Right lobe of liver (tissue), 6 donors: ENCODE data around the gene MRRF. TPM values are rescaled to one million over a fixed set of nuclear protein-coding genes. Genes with fewer than 3 reads are reported as not detected.

Experiments
- ATAC-seq, 4 donors: fragments of 200-7000 bp; cut with Tn5 transposase; one replicate each; pipeline ENCODE4 v1.9.1; 2020; ENCODE audit warnings: mild to moderate bottlenecking in 4 of 4, moderate library complexity in 4 of 4
- DNase-seq, 3 donors: peaks; one replicate each; pipeline ENCODE4 v3.0.0-alpha.2; 2020
- H3K27ac ChIP-seq, 3 donors: fragments of 200-600 bp; one replicate each; pipeline ENCODE4 v1.8.0; 2022
- H3K27me3 ChIP-seq, 2 donors: fragments of 200-600 bp; one replicate each; pipeline ENCODE4 v1.8.0; 2022
- H3K36me3 ChIP-seq, 4 donors: fragments of 200-600 bp; sonication (generic) in 1 of 4; one replicate each; pipeline versions ENCODE4 v1.5.1 to v1.8.0; 2017 to 2022; ENCODE audit warnings: control low read depth in 1 of 4
- H3K4me1 ChIP-seq, 4 donors: fragments of 200-600 bp; sonication (generic) in 1 of 4; one replicate each; pipeline versions ENCODE4 v1.5.1 to v1.8.0; 2017 to 2022; ENCODE audit warnings: control low read depth in 1 of 4
- H3K4me3 ChIP-seq, 3 donors: fragments of 200-600 bp; one replicate each; pipeline ENCODE4 v1.8.0; 2022
- H3K9me3 ChIP-seq, 4 donors: fragments of 200-600 bp; sonication (generic) in 1 of 4; one replicate each; pipeline versions ENCODE4 v1.5.1 to v1.8.0; 2017 to 2022; ENCODE audit warnings: control low read depth in 1 of 4
- POLR2A ChIP-seq: fragments of 450-650 bp; IDR thresholded peaks from one replicate; pipeline ENCODE4 v1.6.1; 2017; ENCODE audit warnings: antibody characterized with exemption, mild to moderate bottlenecking
- WGBS: methylation state at CpG from one replicate; pipeline ENCODE4 v1.1.6; 2018; ENCODE audit warnings: low coverage, low lambda C conversion rate; ENCODE audit not compliant: insufficient coverage; ENCODE audit errors: missing lambda C conversion rate; 5-methylcytosine and 5-hydroxymethylcytosine counted together
- intact Hi-C, 2 donors: fragments of 100-400 bp; cut with DNase I; formaldehyde crosslinking; loops; one replicate each; pipeline versions ENCODE4 v1.11.2 to v1.14.1; 2022
- total RNA-seq, 6 experiments: library from RNA; depleted of rRNA in 2 of 6; stranded (reverse); fragments of >200 nt in 2 of 6; fragmentation: NEBNext Ultra II Directional in 3 of 6; extraction: Animal tissue kit (Norgen Biotek cat#: 25700) in 3 of 6; gene quantifications; one replicate each; pipeline versions ENCODE4 v1.1.0 to v1.2.4, GENCODE V29; 2016 to 2023
- TF ChIP-seq, protein P1 (sequence below), 4 donors: fragments of 200-600 bp in 3 of 4; fragments of 450-650 bp in 1 of 4; IDR thresholded peaks; one replicate each; pipeline versions ENCODE4 v1.5.1 to v1.8.0; 2016 to 2022; ENCODE audit warnings: antibody characterized with exemption in 4 of 4, mild to moderate bottlenecking in 2 of 4
- donor health status: DM: no; HTN: yes; CAD: no.
- donor health status: DM: no; HTN: no; CAD: no.
- donor health status: DM: no; HTN: no; CAD: no.
- donor health status: DM: no; HTN: yes; CAD: no.
- donor health status: DM: no; HTN: yes; CAD: no.

Gene MRRF
- total RNA-seq, 6 experiments from 2014 or later, result 17.4 to 34.0 (median 22.6) TPM

DNA sequence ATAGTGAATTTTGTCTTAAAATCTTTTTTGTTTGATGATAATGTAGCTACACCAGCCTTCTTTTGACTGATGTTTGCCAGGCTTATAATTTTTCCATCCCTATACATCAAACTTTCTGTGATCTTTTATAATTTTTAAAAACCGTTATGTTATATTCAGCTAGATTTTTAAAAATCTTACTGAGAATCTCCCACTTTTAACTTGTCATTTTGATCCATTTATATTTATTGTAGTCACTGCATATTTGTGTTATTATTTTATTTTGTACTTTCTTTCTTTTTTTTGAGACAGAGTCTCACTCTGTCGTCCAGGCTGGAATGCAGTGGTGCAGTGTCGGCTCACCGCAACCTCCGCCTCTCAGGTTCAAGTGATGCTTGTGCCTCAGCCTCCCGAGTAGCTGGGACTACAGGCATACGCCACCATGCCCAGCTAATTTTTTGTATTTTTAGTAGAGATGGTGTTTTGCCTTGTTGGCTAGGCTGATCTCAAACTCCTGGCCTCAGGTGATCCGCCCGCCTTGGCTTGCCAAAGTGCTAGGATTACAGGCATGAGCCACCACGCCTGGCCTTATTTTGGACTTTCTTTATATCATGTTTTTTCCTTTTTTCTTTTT is 12.7 kb downstream of the MRRF start:
- ATAC-seq (no peak), DNase-seq (no peak)
- TF ChIP-seq, protein P1, sequence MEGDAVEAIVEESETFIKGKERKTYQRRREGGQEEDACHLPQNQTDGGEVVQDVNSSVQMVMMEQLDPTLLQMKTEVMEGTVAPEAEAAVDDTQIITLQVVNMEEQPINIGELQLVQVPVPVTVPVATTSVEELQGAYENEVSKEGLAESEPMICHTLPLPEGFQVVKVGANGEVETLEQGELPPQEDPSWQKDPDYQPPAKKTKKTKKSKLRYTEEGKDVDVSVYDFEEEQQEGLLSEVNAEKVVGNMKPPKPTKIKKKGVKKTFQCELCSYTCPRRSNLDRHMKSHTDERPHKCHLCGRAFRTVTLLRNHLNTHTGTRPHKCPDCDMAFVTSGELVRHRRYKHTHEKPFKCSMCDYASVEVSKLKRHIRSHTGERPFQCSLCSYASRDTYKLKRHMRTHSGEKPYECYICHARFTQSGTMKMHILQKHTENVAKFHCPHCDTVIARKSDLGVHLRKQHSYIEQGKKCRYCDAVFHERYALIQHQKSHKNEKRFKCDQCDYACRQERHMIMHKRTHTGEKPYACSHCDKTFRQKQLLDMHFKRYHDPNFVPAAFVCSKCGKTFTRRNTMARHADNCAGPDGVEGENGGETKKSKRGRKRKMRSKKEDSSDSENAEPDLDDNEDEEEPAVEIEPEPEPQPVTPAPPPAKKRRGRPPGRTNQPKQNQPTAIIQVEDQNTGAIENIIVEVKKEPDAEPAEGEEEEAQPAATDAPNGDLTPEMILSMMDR (IDR thresholded peaks at IDR 0.05), result no peak
- TF ChIP-seq POLR2A, result no peak
- H3K4me3 ChIP-seq, result no peak overlapping the region
- H3K36me3 ChIP-seq, result peaks cover 0 to 11% (median under 1%) of the 10 kb centered on the region in 4 donors
- intact Hi-C loops, result no loop called here
- H3K27me3 ChIP-seq, result no peaks in the 10 kb centered on the region
- H3K27ac ChIP-seq, result no peak overlapping the region
- no peaks in the 10 kb centered on the region for H3K9me3 ChIP-seq
- H3K4me1 ChIP-seq, result no peaks in the 10 kb centered on the region
- 96% methylated on average over 9 of the region's 10 CpGs for WGBS

DNA sequence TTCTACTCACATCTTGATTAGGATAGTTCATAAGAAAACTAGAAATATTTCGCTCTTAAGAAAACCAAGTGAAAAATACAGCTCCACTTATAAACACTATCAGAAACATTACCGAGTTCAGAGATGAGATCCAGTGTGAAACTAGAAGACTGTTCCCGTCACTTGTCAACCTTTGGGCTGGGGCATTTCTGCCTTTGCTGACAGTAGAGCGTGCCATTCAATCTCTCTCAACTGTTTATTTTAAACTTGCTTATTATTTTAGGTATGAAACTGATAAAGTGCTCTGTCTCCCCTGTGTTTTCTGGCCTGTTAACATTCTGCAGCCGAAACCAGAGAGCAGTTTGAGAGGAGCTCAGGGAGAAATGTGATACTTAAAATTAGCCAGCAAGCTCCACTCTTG is 16.7 kb downstream of the MRRF start:
- TF ChIP-seq, protein P1 (IDR thresholded peaks at IDR 0.05), result no peak
- TF ChIP-seq POLR2A, result no peak
- H3K36me3 ChIP-seq, result peaks cover 0 to 26% (median 15%) of the 10 kb centered on the region in 4 donors
- no peaks in the 10 kb centered on the region for H3K4me1 ChIP-seq
- DNase-seq (no peak), ATAC-seq (no peak)
- H3K27me3 ChIP-seq, result no peaks in the 10 kb centered on the region
- intact Hi-C loops, result no loop called here
- H3K4me3 ChIP-seq, result no peak overlapping the region
- H3K27ac ChIP-seq, result no peak overlapping the region
- 91% methylated on average over 4 of the region's 5 CpGs for WGBS
- no peaks in the 10 kb centered on the region for H3K9me3 ChIP-seq

DNA sequence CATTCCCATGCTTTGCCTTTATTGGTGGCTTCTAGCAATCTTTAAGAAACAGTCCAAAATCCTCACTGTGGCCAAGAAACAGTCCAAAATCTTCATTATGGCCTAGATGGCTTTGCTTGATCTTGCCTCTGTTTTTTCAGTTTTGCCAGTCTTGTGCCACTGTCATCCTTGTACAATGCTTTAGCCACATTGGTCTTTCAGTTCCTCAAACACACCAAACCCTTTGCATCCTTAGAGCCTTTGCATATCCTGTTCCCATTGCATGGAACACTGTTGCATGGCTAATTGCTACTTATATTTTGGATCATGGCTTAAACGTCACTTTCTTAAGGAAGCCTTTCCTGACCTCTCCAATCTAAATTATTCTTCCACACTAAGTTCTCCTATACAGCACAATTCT is 22.1 kb downstream of the MRRF start:
- 54% methylated on average over 1 of the region's 1 CpG for WGBS
- H3K4me3 ChIP-seq, result no peak overlapping the region
- H3K9me3 ChIP-seq, result no peaks in the 10 kb centered on the region
- TF ChIP-seq POLR2A, result no peak
- TF ChIP-seq, protein P1 (IDR thresholded peaks at IDR 0.05), result no peak
- ATAC-seq (no peak), DNase-seq (no peak)
- no peak overlapping the region for H3K27ac ChIP-seq
- peaks cover 0 to 14% (median 8%) of the 10 kb centered on the region in 4 donors for H3K4me1 ChIP-seq
- H3K36me3 ChIP-seq, result peaks cover 0 to 39% (median 23%) of the 10 kb centered on the region in 4 donors
- H3K27me3 ChIP-seq, result no peaks in the 10 kb centered on the region
- intact Hi-C loops, result no loop called here

DNA sequence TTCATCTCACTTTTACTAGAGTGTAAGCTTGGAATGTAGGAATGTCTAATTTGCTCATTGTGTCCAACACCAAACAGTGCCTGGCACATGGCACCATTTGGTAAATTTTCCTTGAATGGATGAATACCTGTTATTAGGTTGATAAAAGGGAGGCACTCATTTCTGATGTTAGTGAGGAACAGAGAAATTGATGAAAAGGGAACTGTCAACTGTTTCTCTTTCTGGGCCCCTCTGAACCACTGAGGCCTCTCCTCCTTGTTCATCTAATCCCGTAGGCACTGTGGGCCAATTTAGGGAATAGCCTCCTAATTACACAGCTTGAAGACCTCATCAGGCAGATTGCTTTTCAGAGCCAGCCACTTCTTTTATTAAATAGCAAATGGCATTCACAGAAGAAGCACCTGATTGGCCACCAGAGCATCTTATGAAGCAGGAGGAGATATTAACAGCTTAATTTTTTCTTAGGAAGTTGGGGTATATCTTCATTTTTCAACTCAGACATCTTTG is 22.6 kb downstream of the MRRF start:
- 100% methylated on average over 1 of the region's 1 CpG for WGBS
- Histone ChIP-seq H3K9me3 (no peaks in the 10 kb centered on the region), H3K27me3 (no peaks in the 10 kb centered on the region), H3K27ac (no peak overlapping the region), H3K4me3 (no peak overlapping the region), H3K36me3 (peaks cover 0 to 39% (median 21%) of the 10 kb centered on the region in 4 donors), H3K4me1 (peaks cover 0 to 19% (median 10%) of the 10 kb centered on the region in 4 donors)
- no peak for ATAC-seq
- TF ChIP-seq, protein P1 (IDR thresholded peaks at IDR 0.05), result no peak
- TF ChIP-seq POLR2A, result no peak
- intact Hi-C loops, result no loop called here
- DNase-seq, result no peak
